ENCODE measurements around the gene RPS21. TPM values are rescaled to one million over a fixed set of nuclear protein-coding genes. Genes with fewer than 3 reads are reported as not detected.
A peak's percentile ranks its signal among the peaks of the same experiment; 100 is the strongest.

Gene RPS21
- total and polyA plus RNA-seq, 4 donors, result 278 to 1,588 (median 439) TPM

- no peaks in the 10 kb centered on the region for H3K36me3 ChIP-seq (ENCODE audit: control insufficient read depth in 4 of 4, insufficient read depth in 3 of 4, low read depth in 1 of 4, low read length in 3 of 4)
- 58% methylated on average over 19 of the region's 19 CpGs for WGBS
- H3K27ac ChIP-seq (ENCODE audit: low read depth in 1 of 2, low read length in 2 of 2), result peak overlapping the region; percentile 57 to 67
- no peaks in the 10 kb centered on the region for H3K9me3 ChIP-seq (ENCODE audit: control insufficient read depth in 4 of 4, low read length in 3 of 4)
- TF ChIP-seq SP1 (IDR thresholded peaks at IDR 0.05) (no peak), HNF4A (conservative IDR thresholded peaks at IDR 0.05) (no peak), TAF1 (conservative IDR thresholded peaks at IDR 0.05) (no peak), GABPA (IDR thresholded peaks at IDR 0.05 in 1 of 2, conservative IDR thresholded peaks at IDR 0.05 in 1 of 2) (no peak), ATF3 (IDR thresholded peaks at IDR 0.05) (no peak), FOXA2 (IDR thresholded peaks at IDR 0.05) (no peak), HNF4G (IDR thresholded peaks at IDR 0.05) (no peak), ZBTB33 (IDR thresholded peaks at IDR 0.05) (no peak), REST (IDR thresholded peaks at IDR 0.05) (no peak), MAX (IDR thresholded peaks at IDR 0.05) (no peak), YY1 (IDR thresholded peaks at IDR 0.05) (no peak), RAD21 (IDR thresholded peaks at IDR 0.05) (no peak)
- H3K4me3 ChIP-seq (ENCODE audit: low read depth in 1 of 3, low read length in 3 of 3), result no peak overlapping the region
- peaks cover 38 to 66% (median 44%) of the 10 kb centered on the region in 4 donors for H3K4me1 ChIP-seq (ENCODE audit: control insufficient read depth in 4 of 4, insufficient read depth in 4 of 4, low read length in 3 of 4)
- no peaks in the 10 kb centered on the region for H3K27me3 ChIP-seq (ENCODE audit: control insufficient read depth in 4 of 4, insufficient read depth in 4 of 4, low read length in 3 of 4)
- no peak overlapping the region for H3K9ac ChIP-seq (ENCODE audit: low read depth in 1 of 2, low read length in 2 of 2)
- DNase-seq (ENCODE audit: low spot score), result no peak
Measured at GRCh38 chr20:62370115-62370806, 16.6 kb upstream of the RPS21 start.

- peak overlapping the region; percentile 55 to 57 for H3K27ac ChIP-seq (ENCODE audit: low read depth in 1 of 2, low read length in 2 of 2)
- no peak overlapping the region for H3K4me3 ChIP-seq (ENCODE audit: low read depth in 1 of 3, low read length in 3 of 3)
- no peak overlapping the region for H3K9ac ChIP-seq (ENCODE audit: low read depth in 1 of 2, low read length in 2 of 2)
- no peak for DNase-seq (ENCODE audit: low spot score)
- H3K9me3 ChIP-seq (ENCODE audit: control insufficient read depth in 4 of 4, low read length in 3 of 4), result no peaks in the 10 kb centered on the region
- no peaks in the 10 kb centered on the region for H3K36me3 ChIP-seq (ENCODE audit: control insufficient read depth in 4 of 4, insufficient read depth in 3 of 4, low read depth in 1 of 4, low read length in 3 of 4)
- 63% methylated on average over 18 of the region's 18 CpGs for WGBS
- H3K27me3 ChIP-seq (ENCODE audit: control insufficient read depth in 4 of 4, insufficient read depth in 4 of 4, low read length in 3 of 4), result no peaks in the 10 kb centered on the region
- peaks cover 34 to 67% (median 44%) of the 10 kb centered on the region in 4 donors for H3K4me1 ChIP-seq (ENCODE audit: control insufficient read depth in 4 of 4, insufficient read depth in 4 of 4, low read length in 3 of 4)
- peak in 1 of 2 donors; percentile 96 for TF ChIP-seq HNF4A (conservative IDR thresholded peaks at IDR 0.05)
- TF ChIP-seq JUND (IDR thresholded peaks at IDR 0.05), result peak in 1 of 2 donors; percentile 8
- no peak for TF ChIP-seq TAF1 (conservative IDR thresholded peaks at IDR 0.05)
- no peak for TF ChIP-seq FOXA1 (IDR thresholded peaks at IDR 0.05)
- TF ChIP-seq REST (IDR thresholded peaks at IDR 0.05), result peak; percentile 28
- TF ChIP-seq SP1 (IDR thresholded peaks at IDR 0.05), result no peak
- no peak for TF ChIP-seq ATF3 (IDR thresholded peaks at IDR 0.05)
- no peak for TF ChIP-seq MAX (IDR thresholded peaks at IDR 0.05)
- no peak for TF ChIP-seq RAD21 (IDR thresholded peaks at IDR 0.05)
- no peak for TF ChIP-seq ZBTB33 (IDR thresholded peaks at IDR 0.05)
- TF ChIP-seq HNF4G (IDR thresholded peaks at IDR 0.05), result no peak
- TF ChIP-seq FOXA2 (IDR thresholded peaks at IDR 0.05), result peak; percentile 16
- no peak for TF ChIP-seq EGR1 (IDR thresholded peaks at IDR 0.05; ENCODE audit: low read depth in 2 of 2)
- no peak for TF ChIP-seq YY1 (IDR thresholded peaks at IDR 0.05)
Measured at GRCh38 chr20:62370807-62371587, 15.9 kb upstream of the RPS21 start.

Measured in liver (tissue), 9 donors.